HTERT RPE-1 (cell line): ENCODE results near the gene IL1RAPL2.
"Not testable (repeated sequence)": the region's sequence is repeated elsewhere in the genome, so short reads cannot be mapped to it uniquely, and the experiment has no call there.

Source experiments
- in situ Hi-C: fragments of 300-500 bp; cut with MboI; formaldehyde crosslinking; loops from 4 replicates; pipeline ENCODE4 v1.14.3; 2020; ENCODE audit warnings: low sequenced_read_pairs

IL1RAPL2 gene

DNA sequence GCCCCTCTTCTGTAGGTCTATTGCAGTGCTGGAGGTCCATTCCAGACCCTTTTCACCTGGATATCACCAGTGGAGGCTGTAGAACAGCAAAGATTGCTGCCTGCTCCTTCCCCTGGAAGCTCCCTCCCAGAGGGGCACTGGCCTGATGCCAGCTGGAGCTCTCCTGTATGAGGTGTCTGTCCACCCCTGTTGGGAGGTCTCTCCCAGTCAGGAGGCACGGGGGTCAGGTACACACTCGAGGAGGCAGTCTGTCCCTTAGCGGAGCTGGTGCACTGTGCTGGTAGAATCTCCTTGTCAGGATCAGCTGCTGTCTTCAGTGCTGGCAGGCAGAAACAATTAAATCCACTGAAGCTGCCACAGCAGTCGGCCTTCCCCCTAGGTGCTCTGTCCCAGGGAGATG, 276.6 kb downstream of the IL1RAPL2 start:
- in situ Hi-C loops, result no loop called here

DNA sequence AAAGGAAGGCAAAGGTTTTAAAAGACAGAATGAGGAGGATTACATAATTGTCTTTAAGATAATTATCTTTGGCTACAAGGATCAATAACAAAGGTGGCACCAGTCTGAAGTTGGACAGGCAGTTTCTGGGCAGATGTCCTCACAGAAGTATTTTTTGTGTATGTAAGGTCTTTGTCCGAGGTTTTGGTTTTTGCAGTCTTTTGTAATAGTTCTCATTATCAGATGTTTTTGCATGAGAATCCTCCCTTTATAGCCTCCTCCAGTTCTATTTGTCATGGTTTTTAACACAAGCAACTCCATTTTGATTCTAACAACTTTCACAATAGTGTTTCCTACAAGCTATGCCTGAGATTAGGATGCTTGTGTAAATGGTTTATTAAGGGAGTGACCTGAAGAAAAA, 286.2 kb downstream of the IL1RAPL2 start:
- in situ Hi-C loops, result no loop called here

DNA sequence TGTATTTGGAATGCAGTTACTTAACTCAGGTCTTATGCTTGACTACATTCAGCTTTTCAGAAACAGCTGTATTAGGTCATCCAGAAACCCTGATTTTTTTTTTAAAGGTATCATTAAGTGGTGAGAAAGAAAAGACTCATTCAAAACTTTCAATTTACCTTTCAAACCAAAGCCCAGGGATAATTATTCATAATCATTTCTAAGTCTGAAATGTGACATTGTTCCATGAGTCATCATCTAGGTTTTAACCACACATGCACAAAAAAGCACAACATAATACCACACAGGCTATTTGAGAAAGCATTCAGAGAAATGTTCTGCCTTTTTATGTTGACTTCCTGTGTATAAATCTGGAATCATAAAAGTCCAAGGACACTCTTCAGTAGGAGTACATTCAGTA, 288.2 kb downstream of the IL1RAPL2 start:
- in situ Hi-C loops, result no loop called here

DNA sequence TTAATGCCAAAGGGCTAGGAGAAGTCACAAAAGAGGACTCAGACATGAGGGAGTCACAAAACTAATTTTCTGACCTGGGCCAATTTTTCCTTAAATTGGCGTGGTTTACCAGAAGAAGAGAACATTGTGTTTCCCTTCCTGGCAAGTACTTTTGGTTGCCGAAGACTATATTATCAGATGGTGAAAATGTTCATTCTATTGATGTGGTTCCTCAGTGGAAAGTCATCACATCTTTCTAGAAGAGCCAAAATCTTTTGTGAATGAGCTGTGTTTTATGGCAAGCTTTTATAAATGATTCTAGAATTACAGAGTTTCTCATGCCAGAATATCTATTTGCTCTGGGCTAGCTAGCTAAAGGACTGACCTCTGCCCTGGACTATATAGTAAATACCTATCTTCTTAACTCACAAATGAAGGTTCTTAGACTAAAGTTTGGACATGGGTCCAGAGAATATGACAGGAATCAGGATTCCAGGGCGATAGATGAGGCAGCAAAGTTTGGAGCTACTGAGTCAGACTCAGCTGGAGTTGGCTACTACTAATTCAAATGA, 288.9 kb downstream of the IL1RAPL2 start:
- in situ Hi-C loops, result no loop called here

DNA sequence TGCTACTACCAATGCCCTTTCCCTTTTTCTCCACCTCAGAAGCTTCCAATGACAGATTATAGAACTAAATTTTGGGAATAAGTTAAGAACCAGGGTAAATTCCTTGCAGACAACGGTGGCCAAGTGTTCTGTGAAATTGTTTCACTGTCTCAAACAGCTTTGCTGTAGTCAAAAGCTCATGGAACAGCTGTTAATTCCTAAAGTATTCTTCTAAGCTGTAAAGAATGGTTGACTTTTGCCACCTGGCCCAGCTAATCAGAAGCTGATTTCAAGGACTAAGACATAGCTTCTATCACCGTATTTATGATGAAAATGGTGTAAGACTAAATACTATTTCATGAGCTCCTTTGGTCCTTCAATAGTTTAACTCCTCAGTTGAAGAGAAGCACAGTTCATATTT, 297.5 kb downstream of the IL1RAPL2 start:
- in situ Hi-C loops, result no loop called here

DNA sequence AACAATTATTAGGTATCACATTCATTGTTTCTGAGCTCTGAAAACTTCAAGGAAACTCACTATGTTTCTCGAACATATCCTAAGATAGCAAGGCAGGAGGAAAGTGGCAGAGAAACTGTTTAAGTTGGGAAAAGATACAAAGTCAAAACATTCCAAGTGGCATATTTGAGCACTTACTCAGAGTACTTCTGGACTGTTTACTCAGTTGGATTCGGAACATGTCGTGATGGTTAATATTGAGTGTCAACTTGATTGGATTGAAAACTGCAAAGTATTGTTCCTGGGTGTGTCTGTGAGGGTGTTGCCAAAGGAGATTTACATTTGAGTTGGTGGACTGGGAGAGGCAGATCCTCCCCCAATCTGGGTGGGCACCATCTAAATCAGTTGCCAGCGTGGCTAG, 298.3 kb downstream of the IL1RAPL2 start:
- in situ Hi-C loops, result no loop called here

DNA sequence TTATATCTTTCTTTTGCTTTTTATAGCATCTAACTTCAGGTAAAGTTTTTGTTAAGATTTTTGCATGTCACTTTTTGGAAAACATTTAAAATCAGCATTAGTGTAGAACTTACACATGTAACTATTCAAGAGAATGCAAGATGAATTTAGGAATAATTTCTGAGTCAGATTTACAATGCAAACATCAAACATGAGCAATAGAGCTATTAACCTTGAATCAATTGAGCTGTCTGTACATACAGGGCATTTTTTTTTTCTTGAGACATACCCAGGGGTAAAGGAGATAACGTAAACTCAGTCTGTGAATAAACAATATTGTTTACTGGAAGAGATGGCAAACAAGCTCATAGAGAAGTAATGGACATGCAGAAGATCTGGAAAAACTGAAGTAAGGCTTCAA, 311.5 kb downstream of the IL1RAPL2 start:
- in situ Hi-C loops, result no loop called here

DNA sequence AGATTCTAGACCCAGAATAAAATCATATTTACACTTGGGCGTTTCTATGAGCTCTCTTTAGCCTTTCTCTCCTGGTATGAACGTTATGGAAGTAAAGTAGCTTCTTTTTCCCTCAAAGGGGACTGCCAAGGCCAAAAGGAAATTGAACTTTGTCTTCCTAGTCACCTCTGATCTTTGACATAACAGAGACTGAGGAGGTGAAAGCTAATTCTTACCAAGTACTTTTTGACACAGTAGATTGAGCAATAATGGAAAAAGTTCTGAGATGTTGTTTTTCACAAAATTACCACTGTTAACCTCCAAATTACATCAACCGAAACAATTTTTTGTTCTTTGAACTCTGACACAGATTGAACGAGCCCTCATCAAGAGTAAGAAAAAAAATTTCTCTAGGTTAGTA, 336.1 kb downstream of the IL1RAPL2 start:
- in situ Hi-C loops, result no loop called here

DNA sequence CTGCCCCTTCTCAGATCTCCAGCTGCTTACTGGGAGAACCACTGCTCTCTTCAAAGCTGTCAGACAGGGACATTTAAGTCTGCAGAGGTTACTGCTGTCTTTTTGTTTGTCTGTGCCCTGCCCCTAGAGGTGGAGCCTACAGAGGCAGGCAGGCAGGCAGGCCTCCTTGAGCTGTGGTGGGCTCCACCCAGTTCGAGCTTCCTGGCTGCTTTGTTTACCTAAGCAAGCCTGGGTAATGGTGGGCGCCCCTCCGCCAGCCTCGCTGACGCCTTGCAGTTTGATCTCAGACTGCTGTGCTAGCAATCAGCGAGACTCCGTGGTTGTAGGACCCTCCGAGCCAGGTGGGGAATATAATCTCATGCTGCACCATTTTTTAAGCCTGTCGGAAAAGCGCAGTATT, 343.7 kb downstream of the IL1RAPL2 start:
- in situ Hi-C loops, result not testable (repeated sequence)

DNA sequence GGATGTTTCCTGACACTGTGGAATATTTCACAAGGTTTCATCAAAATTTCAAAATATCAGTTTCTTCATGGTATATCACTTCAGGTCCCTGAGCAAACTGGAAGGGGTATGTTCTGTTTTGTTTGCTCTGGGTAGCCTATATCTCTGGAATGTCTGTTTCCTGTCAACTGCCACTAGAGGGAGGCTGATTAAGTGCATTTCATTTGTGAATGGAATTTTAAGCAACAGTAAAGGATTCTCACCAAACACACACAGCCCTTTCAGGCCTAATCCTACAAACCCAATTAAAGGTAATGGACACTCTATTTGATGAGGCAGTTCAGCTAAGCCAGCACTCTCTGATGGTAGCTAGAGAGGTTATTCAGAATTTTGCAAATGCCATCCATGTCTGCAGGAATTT, 347.3 kb downstream of the IL1RAPL2 start:
- in situ Hi-C loops, result no loop called here

DNA sequence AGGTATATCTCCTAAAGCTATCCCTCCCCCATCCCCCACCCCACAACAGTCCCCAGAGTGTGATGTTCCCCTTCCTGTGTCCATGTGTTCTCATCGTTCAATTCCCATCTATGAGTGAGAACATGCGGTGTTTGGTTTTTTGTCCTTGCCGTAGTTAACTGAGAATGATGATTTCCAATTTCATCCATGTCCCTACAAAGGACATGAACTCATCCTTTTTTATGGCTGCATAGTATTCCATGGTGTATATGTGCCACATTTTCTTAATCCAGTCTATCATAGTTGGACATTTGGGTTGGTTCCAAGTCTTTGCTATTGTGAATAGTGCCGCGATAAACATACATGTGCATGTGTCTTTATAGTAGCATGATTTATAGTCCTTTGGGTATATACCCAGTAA, 348.7 kb downstream of the IL1RAPL2 start:
- in situ Hi-C loops, result not testable (repeated sequence)

DNA sequence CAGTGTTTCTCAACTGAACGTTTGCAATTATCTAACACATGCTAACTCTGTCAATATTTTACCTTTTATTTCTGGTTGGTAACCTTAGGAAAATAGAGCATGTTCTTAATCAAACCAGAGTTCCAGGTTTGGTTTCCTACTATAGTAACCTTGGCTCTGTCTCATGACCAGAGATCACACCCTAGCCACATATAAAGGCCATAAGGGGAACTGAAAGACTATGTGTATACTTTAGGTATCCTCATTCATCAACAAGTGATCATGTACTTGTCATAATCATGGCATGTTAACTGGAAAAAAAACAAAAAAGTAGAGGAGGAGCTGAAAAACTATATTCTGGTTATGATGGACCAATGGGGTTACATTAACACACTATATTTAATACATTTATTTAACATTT, 352.1 kb downstream of the IL1RAPL2 start:
- in situ Hi-C loops, result no loop called here

DNA sequence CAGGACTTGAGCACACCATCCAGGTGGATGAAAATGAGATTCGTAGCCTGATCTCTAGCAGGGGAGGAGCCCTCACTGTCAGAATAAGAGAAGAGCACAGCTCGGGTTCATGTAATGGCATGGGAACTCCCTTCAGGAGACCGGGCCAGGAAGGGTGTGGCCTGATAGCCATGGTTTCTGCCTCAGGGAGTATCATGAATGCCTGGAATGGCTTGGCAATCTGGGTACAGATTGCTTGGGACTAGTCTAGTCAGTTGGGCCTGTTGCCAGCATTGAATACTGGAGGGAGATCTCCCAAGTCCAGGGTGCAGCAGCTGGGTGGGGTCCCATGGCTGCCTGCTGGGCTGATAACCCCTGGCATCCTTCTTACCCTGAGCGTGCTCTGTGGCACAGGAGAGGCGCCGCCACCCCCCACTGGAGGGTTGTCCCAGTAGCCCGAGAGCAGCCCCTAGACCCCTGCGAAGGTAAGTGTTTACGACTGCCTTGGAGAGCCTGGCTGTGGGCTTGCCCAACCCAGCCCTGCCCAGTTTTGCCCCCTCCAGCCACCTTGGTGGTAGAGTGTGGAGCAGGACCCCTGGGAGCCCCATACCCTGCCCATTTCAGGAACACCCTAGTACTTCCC, 355.7 kb downstream of the IL1RAPL2 start:
- in situ Hi-C loops, result no loop called here

DNA sequence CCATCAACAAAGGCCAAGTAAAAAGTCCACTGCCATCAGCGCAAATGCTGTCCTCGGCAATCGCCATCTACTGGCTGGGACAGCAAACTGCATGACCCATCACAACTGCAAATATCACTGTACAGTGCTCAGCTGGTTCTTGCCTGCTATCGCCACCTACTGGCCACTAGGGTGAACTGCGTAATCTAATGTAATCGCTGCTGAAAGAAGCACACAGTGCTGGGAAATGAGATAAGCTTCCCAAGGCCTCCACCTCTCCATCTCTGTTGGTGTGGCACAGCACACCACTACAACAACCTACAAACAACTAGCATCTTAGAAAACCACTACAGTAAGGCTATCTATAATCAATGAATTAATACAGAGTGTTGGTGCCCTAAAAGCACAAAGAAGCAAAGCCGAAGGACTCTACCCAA, 356.2 kb downstream of the IL1RAPL2 start:
- in situ Hi-C loops, result no loop called here

DNA sequence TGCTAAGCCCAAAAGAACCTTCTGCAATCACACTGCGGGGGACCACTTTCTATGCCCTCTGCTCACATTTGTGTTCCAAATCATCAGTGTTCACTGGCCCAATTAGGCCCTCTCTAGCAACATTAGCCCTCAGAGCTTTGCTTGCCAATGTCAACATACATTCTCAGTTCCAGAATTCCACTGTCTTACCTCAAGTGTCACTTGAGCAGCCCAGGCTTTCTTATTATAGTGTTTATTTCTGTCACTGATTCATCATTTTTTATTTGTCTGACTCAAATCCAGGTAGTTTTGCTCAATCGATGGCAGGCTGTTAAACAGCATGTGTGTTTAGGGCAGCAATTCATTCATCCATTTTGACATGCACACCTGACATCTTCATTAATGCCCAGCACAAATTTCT, 363.3 kb downstream of the IL1RAPL2 start:
- in situ Hi-C loops, result no loop called here

DNA sequence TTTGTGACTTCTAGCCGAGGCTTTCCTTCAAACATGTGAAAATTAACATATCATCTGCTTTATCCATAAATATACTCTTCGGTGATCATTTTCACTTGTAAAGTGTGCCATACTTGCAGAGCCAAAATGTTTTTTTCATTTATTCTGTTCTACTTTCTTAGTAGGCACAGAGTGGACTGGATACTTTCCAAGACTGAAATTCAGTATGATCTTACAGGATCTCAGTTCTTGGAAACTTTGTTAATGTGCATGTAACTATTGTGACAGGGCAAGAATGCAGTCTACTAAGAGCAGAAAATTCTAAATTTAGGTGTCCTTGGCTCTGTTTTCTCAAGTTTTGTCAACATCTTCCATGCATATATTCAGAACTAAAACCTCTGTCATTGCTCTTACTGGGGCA, 369.6 kb downstream of the IL1RAPL2 start:
- in situ Hi-C loops, result no loop called here

DNA sequence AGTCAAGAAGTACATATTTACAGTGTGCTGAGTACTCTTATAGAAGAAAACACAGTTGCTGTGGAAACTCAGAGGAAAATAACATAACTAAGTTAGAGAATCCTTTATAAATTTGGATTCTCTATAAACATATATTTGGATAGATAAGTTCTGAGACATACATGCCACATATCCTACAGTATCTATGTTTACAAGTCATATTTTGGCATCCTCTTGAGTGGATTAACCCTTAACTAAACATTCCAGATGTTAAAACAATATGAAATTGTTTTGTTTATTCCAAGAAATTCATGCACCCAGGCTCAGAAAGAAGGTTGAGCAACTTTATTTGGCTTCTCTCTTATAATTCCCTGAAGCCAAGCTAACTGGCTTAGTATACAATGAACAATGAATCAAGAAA, 387.3 kb downstream of the IL1RAPL2 start:
- in situ Hi-C loops, result no loop called here

DNA sequence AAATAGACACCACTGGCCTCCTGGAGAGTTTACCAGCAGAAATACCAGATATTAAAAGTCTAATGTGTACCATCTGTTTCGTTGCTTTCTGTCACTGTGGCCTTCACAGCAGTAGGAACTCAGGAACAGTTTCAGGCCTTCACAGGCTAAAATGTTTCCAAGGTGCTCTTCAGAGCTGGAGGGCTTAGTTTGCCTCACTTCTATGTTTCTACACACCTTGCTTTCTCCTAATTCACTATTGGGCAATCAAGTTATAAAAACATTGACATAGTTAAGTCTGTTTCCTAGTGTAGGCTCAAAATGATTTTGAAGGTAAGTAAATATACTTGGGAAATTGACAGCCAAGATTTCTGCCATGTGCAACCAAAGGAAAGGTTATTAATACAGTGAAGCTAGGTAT, 395.9 kb downstream of the IL1RAPL2 start:
- in situ Hi-C loops, result no loop called here

DNA sequence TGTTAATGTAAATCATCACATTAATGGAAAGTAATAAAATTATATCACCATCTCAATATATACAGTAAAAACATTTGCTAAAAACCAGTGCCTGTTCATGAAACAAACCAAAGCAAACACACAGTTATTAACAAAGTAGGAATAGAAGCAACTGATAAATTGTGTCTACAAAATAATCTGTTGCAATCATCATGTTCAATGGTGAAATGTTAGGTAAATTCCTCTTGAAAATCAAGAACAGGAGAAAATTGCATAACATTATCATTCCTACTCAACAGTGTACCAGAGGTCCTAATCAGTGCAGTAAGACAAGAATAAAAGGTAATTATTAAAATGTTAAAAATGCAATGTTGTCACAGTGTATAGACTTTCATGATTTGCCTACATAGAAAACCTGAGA, 402.2 kb downstream of the IL1RAPL2 start:
- in situ Hi-C loops, result no loop called here

DNA sequence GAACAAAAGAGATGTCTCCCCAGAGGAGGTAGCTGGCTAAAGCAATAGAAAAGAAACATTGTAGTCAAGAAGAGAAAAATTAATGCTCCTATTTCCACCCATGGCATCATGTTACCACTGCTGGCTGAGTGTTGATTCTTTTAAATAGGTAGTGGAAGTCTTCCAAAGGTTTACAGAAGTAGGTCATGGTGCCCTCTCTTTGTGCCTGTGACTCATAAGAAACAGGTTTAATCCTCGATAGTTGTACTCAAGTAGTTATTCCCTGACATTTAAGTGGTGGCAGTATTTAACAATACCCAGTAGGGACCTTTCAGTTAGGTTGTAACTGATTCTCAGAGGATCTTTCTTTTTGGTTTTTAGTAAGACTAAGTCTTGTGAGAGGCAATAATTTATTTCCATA, 406.7 kb downstream of the IL1RAPL2 start:
- in situ Hi-C loops, result no loop called here

DNA sequence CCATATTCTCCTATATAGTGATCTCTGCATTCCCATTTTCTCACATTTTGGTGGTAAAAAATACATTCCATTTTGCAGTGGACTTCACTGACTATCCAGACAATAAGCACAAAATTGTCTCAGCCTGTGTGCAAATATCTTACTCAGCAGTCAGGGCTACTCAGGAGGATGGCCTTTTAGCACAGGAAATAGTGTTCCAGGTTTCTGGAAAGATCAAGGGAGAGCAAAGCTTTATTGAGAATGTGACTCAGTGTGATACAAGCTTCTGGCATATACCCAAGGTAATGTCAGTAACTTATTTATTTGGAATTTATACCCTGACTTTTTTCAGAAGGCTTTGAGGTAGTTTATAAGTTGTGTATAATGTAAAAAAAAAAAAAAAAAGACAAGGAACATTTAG, 421.1 kb downstream of the IL1RAPL2 start:
- in situ Hi-C loops, result no loop called here

DNA sequence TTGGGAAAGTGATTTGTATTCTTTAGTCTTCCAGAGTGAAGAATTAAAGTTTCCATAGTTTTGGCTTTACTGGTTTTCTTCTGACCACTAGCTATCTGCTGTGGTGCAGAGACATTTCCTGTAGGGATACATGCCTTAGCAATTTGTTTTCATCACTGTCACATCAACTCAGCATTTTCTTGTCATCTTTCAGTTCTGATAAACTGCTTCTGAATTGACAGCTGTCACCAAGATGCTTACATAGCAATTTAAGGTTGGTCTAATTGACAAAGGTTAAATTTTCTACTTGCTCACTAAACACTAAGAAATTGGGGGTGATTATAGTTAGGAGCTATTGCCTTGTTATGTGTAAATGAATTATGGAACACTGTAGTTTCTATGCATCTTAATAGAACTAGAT, 422.0 kb downstream of the IL1RAPL2 start:
- in situ Hi-C loops, result no loop called here

DNA sequence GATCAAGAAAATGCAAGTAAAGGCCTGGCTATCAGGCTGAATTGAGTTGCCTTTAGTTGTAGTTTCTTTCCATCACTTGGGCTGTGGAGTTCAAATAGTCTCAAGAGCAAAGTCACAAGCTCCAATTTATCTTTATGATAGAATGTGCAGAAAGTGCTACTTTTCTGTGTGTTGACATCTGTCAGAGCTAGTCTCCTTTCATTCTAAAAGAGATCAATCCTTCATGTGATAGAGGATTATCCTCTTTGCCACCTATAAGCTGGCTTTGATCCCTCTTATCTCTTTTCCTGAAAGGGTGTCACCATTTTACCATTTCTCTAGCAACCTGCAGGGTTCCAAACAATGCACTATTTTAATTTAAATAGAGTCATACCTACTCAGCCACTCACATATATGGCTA, 429.5 kb downstream of the IL1RAPL2 start:
- in situ Hi-C loops, result no loop called here
